Measurements from ENCODE around the gene C18orf32. TPM values are rescaled to one million over a fixed set of nuclear protein-coding genes. Genes with fewer than 3 reads are reported as not detected.
"Not testable (repeated sequence)": the region's sequence is repeated elsewhere in the genome, so short reads cannot be mapped to it uniquely, and the experiment has no call there.

C18orf32 gene
- total and polyA plus RNA-seq, 2 of the 13 experiments (the other 11 are each of a cell fraction or from before 2014, with no cell fraction given), result 17.6 to 20.6 TPM

DNA sequence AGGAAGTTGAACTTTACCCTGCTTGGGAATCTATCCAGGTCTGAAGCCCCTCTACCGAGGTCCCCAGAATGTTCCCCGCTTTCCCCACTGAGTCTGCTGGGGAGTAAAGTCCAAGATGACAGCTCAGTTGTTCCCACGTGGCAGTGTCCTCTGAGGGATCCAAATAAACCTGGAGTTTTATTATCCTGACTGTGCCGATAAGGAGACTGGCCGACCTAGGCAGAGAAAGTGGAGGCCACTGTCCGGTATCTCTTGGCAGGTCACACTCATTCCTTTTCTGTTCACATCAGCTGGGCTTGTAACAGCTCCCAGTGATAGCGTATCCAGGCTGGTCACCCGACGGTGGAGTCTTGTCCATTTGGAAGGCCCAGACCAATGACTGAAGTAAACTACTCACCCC is 27.5 kb upstream of the C18orf32 start (continued):
- TF ChIP-seq, protein P1, sequence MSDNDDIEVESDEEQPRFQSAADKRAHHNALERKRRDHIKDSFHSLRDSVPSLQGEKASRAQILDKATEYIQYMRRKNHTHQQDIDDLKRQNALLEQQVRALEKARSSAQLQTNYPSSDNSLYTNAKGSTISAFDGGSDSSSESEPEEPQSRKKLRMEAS (IDR thresholded peaks at IDR 0.05), result peak; percentile 40; the same call in 1 of the 2 replicates
- TF ChIP-seq ZBTB7B (CRISPR knock-in tag; IDR thresholded peaks at IDR 0.05) (0 out of 2 replicates have a peak, but pooled peaks have one; percentile 31), MYC (CRISPR knock-in tag; IDR thresholded peaks at IDR 0.05; ENCODE audit: borderline replicate concordance) (peak; percentile 25; the same call in 1 of the 2 replicates)

DNA sequence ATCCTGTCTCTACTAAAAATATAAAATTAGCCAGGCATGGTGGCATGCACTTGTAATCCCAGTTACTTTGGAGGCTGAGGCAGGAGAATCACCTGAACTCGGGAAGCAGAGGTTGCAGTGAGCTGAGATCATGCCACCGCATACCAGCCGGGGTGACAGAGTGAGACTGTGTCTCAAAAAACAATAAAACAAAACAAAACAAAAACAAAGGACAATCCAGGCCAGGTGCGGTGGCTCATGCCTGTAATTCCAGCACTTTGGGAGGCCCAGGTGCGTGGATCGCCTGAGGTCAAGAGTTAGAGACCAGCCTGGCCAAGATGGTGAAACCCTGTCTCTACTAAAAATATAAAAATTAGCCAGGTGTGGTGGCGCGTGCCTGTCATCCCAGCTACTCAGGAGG is 25.8 kb upstream of the C18orf32 start:
- H3K79me2 ChIP-seq (ENCODE audit: insufficient read depth, low read length); H3K27ac ChIP-seq (ENCODE audit: extremely low read length, insufficient read depth, low read length); H4K20me1 ChIP-seq (ENCODE audit: insufficient read depth, low read length); DNase-seq (ENCODE audit: low spot score); FAIRE-seq; POLR2A ChIA-PET; H3K4me3 ChIP-seq (replicated peaks in 1 of 3; ENCODE audit: insufficient read depth in 1 of 3, low read depth in 2 of 3, low read length in 3 of 3); H3K27me3 ChIP-seq (ENCODE audit: control insufficient read depth in 1 of 2, insufficient read depth in 2 of 2, low read length in 2 of 2); H3K9ac ChIP-seq (ENCODE audit: insufficient read depth, low read depth, low read length); H3K4me2 ChIP-seq (ENCODE audit: low read depth, low read length); ATAC-seq; H3K36me3 ChIP-seq (replicated peaks in 1 of 2; ENCODE audit: control insufficient read depth in 1 of 2, insufficient read depth in 2 of 2, low read length in 2 of 2); BruUV-seq (replicated peaks); H2AFZ ChIP-seq (ENCODE audit: low read length); H3K9me3 ChIP-seq (ENCODE audit: low read length): not testable (repeated sequence)
- 67% methylated on average over 8 of the region's 8 CpGs for WGBS (ENCODE audit: low lambda C conversion rate)
- CTCF ChIA-PET (ENCODE audit: low intra/inter-chr PET ratio, low total read pairs), result interaction anchor here (3.6 kb wide), 1 partner anchor 345 kb away, joined by 33 read pairs; no protein-coding TSS in a partner anchor
- in situ Hi-C loops (cut with HindIII; ENCODE audit: extremely low pct_ligation_motif_present, low pct_unique_long_range_greater_than_20kb) (loop anchor here (5.0 kb wide), 1 partner anchor 344 kb away; no protein-coding TSS in a partner anchor), intact Hi-C loops (cut with micrococcal nuclease; ENCODE audit: unreplicated experiment) (loop anchor here (10.0 kb wide), 1 partner anchor 222 kb away; no protein-coding TSS in a partner anchor)
- peaks cover 13% of the 10 kb centered on the region for H3K4me1 ChIP-seq (ENCODE audit: insufficient read depth, low read length)

DNA sequence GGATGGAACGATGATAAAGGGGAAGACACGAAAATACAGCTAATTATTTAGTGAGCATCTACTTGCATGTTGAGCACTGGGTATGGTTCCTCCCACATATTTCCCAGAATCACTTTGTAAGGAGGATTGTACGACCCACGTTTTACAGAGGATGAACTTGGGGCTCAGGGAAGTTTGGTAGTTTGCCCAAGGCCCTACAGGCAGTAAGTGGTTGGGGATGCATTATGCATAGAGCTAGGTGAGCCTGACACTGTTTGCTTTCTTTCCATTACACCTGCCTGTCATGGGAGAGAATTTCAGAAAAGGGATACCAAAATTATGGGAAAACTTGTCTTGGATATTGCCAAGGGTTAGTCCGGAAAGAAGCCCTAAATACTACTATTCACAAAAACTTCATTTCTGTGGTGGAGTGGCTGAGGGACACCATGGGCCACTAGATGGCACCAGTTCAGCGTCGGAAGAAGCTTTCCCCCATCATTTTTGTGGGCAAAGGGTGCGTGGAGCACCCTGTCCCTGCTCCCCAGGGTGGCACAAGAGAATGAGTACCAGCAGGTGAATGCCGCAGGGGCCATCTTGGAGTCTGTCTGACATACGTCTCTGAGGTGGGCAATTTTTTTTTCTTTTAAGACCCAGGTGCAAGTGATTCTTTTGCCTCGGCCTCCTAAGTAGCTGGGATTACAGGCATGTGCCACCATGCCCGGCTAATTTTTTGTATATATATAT is 23.5 kb upstream of the C18orf32 start:
- intact Hi-C loops (cut with micrococcal nuclease; ENCODE audit: unreplicated experiment), result loop anchor here (1.0 to 10.0 kb wide), 3 partner anchors 224 to 348 kb away; no protein-coding TSS in a partner anchor
- H4K20me1 ChIP-seq (ENCODE audit: insufficient read depth, low read length), result no peaks in the 10 kb centered on the region
- no peaks in the 10 kb centered on the region for H3K36me3 ChIP-seq (replicated peaks in 1 of 2; ENCODE audit: control insufficient read depth in 1 of 2, insufficient read depth in 2 of 2, low read length in 2 of 2)
- H3K27ac ChIP-seq (ENCODE audit: extremely low read length, insufficient read depth, low read length), result no peak overlapping the region
- peak; percentile 78 for FAIRE-seq
- TF ChIP-seq, protein P2, sequence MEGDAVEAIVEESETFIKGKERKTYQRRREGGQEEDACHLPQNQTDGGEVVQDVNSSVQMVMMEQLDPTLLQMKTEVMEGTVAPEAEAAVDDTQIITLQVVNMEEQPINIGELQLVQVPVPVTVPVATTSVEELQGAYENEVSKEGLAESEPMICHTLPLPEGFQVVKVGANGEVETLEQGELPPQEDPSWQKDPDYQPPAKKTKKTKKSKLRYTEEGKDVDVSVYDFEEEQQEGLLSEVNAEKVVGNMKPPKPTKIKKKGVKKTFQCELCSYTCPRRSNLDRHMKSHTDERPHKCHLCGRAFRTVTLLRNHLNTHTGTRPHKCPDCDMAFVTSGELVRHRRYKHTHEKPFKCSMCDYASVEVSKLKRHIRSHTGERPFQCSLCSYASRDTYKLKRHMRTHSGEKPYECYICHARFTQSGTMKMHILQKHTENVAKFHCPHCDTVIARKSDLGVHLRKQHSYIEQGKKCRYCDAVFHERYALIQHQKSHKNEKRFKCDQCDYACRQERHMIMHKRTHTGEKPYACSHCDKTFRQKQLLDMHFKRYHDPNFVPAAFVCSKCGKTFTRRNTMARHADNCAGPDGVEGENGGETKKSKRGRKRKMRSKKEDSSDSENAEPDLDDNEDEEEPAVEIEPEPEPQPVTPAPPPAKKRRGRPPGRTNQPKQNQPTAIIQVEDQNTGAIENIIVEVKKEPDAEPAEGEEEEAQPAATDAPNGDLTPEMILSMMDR (CRISPR knock-in tag; IDR thresholded peaks at IDR 0.05), result peak; percentile 89
- TF ChIP-seq XRCC5 (optimal IDR thresholded peaks at IDR 0.05; ENCODE audit: low read length) (peak; percentile 14), SMC3 (IDR thresholded peaks at IDR 0.05; ENCODE audit: low read length) (peak; percentile 87), STAG1 (CRISPR knock-in tag; IDR thresholded peaks at IDR 0.05) (peak; percentile 96), ZNF263 (CRISPR knock-in tag; IDR thresholded peaks at IDR 0.05) (peak; percentile 72), RAD21 (CRISPR knock-in tag; IDR thresholded peaks at IDR 0.05) (peak; percentile 84), ZNF20 (CRISPR knock-in tag; IDR thresholded peaks at IDR 0.05) (no peak)
- TF ChIP-seq, protein P3, sequence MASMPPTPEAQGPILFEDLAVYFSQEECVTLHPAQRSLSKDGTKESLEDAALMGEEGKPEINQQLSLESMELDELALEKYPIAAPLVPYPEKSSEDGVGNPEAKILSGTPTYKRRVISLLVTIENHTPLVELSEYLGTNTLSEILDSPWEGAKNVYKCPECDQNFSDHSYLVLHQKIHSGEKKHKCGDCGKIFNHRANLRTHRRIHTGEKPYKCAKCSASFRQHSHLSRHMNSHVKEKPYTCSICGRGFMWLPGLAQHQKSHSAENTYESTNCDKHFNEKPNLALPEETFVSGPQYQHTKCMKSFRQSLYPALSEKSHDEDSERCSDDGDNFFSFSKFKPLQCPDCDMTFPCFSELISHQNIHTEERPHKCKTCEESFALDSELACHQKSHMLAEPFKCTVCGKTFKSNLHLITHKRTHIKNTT (CRISPR knock-in tag; IDR thresholded peaks at IDR 0.05), result no peak
- no peak overlapping the region for H3K4me3 ChIP-seq (replicated peaks in 1 of 3; ENCODE audit: insufficient read depth in 1 of 3, low read depth in 2 of 3, low read length in 3 of 3)
- peaks cover 13% of the 10 kb centered on the region for H3K4me1 ChIP-seq (ENCODE audit: insufficient read depth, low read length)
- peak; percentile 85 for ATAC-seq
- POLR2A ChIA-PET, result interaction anchor here (1.2 kb wide), 1 partner anchor 348 kb away, joined by 4 read pairs; no protein-coding TSS in a partner anchor
- no peak overlapping the region for H3K4me2 ChIP-seq (ENCODE audit: low read depth, low read length)
- H3K27me3 ChIP-seq (ENCODE audit: control insufficient read depth in 1 of 2, insufficient read depth in 2 of 2, low read length in 2 of 2), result 0 out of 5 replicates have a peak, but pooled peaks cover 0 to 2% of the 10 kb centered on the region in 2 experiments
- CTCF ChIA-PET (ENCODE audit: low intra/inter-chr PET ratio, low total read pairs), result interaction anchor here (0.6 to 3.6 kb wide), 5 partner anchors 214 to 351 kb away, joined by 3 to 33 read pairs (median 3); no protein-coding TSS in a partner anchor
- no peak for DNase-seq (ENCODE audit: low spot score)
- no peak overlapping the region for H2AFZ ChIP-seq (ENCODE audit: low read length)
- H3K9me3 ChIP-seq (ENCODE audit: low read length), result no peaks in the 10 kb centered on the region
- in situ Hi-C loops (cut with HindIII; ENCODE audit: extremely low pct_ligation_motif_present, low pct_unique_long_range_greater_than_20kb), result loop anchor here (5.0 kb wide), 1 partner anchor 347 kb away; no protein-coding TSS in a partner anchor
- WGBS (ENCODE audit: low lambda C conversion rate), result 21% methylated on average over 12 of the region's 12 CpGs
- no peaks in the 10 kb centered on the region for H3K79me2 ChIP-seq (ENCODE audit: insufficient read depth, low read length)
- no TSS peak for BruUV-seq (replicated peaks)
- H3K9ac ChIP-seq (ENCODE audit: insufficient read depth, low read depth, low read length), result no peak overlapping the region

Data from HepG2 (cell line).